Upper lobe of left lung (tissue), 4 donors: Measurements from ENCODE around the gene SBF1.

ENCODE experiments used
- EP300 ChIP-seq, 4 donors: sonication (generic); formaldehyde crosslinking; IDR thresholded peaks; one replicate each; pipeline ENCODE4 v1.5.1; 2017; ENCODE audit warnings: antibody characterized with exemption in 4 of 4, control low read depth in 2 of 4
- POLR2A ChIP-seq, 4 donors: fragments of 450-650 bp; IDR thresholded peaks; one replicate each; pipeline ENCODE4 v1.5.1; 2016 to 2017; ENCODE audit warnings: antibody characterized with exemption in 4 of 4, mild to moderate bottlenecking in 2 of 4
- POLR2AphosphoS5 ChIP-seq, 2 donors: sonication (generic); formaldehyde crosslinking; IDR thresholded peaks; one replicate each; pipeline ENCODE4 v1.5.1; 2017; ENCODE audit warnings: antibody characterized with exemption in 2 of 2
- TF ChIP-seq, protein P1 (sequence below), 6 experiments: fragments of 450-650 bp in 4 of 6; fragments of 200-600 bp in 2 of 6; sonication (generic) in 2 of 6; IDR thresholded peaks; one replicate each; pipeline ENCODE4 v1.5.1; 2016 to 2019; ENCODE audit warnings: antibody characterized with exemption in 6 of 6

DNA sequence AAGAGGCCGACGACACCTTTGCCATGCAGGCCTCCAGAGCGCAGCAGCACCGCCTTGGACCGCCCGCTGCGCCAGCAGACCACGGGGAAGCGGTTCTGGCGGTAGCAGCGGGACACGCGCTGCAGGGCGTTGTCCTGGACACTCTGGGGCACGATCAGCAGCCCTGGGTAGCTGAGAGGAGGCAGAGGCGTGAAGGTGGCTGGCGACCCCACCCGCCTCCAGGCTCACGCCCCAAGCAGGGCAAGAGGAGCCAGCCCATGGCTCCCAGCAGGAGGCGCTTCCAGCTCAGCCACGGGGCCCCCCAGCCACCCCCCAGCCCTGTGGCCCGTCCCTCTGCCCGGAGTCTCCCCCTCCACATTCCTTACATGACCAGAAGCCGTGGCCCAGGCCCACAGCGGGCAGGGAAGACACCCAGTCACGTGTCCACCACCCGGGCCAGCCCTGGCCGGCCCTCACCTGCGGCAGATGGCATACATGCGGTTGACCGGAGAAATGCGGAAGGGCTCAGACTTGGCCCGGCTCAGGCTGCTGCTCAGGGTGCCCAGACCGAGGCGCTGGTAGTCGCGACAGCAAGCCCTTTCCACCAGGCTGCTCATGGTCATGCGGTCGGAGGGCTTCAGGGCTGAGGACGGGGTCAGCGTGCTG lies 15.2 kb downstream of the SBF1 start:
- TF ChIP-seq, protein P1, sequence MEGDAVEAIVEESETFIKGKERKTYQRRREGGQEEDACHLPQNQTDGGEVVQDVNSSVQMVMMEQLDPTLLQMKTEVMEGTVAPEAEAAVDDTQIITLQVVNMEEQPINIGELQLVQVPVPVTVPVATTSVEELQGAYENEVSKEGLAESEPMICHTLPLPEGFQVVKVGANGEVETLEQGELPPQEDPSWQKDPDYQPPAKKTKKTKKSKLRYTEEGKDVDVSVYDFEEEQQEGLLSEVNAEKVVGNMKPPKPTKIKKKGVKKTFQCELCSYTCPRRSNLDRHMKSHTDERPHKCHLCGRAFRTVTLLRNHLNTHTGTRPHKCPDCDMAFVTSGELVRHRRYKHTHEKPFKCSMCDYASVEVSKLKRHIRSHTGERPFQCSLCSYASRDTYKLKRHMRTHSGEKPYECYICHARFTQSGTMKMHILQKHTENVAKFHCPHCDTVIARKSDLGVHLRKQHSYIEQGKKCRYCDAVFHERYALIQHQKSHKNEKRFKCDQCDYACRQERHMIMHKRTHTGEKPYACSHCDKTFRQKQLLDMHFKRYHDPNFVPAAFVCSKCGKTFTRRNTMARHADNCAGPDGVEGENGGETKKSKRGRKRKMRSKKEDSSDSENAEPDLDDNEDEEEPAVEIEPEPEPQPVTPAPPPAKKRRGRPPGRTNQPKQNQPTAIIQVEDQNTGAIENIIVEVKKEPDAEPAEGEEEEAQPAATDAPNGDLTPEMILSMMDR (IDR thresholded peaks at IDR 0.05), result no peak
- TF ChIP-seq POLR2A (IDR thresholded peaks at IDR 0.05), result no peak
- no peak for TF ChIP-seq EP300 (IDR thresholded peaks at IDR 0.05)
- TF ChIP-seq POLR2AphosphoS5 (IDR thresholded peaks at IDR 0.05), result no peak
